Neural cell (in vitro differentiated cells): ENCODE data around the gene MMP7. TPM values are rescaled to one million over a fixed set of nuclear protein-coding genes. Genes with fewer than 3 reads are reported as not detected.

Experiments
- H2AFZ ChIP-seq: fragments of 200-600, 300-800 bp; sonication (generic), shearing (Covaris generic); 2 replicates; pipeline ENCODE4 v1.6.0; 2014; ENCODE audit warnings: low read depth, mild to moderate bottlenecking, antibody characterized with exemption, low read length, moderate library complexity
- H3F3A ChIP-seq: fragments of 200-600 bp; shearing (Covaris generic); 2 replicates; pipeline ENCODE4 v1.6.1; 2016; ENCODE audit warnings: mild to moderate bottlenecking, moderate library complexity, mixed read lengths, antibody characterized with exemption, low read length; ENCODE audit not compliant: insufficient read depth, poor library complexity, severe bottlenecking
- H3K27ac ChIP-seq: fragments of 200-600, 300-800 bp; sonication (generic), shearing (Covaris generic); 2 replicates; pipeline ENCODE4 v1.5.1; 2014; ENCODE audit warnings: mild to moderate bottlenecking, low read length, moderate library complexity
- H3K27me3 ChIP-seq: fragments of 300-800, 200-600 bp; sonication (generic), shearing (Covaris generic); 2 replicates; pipeline ENCODE4 v1.6.0; 2014; ENCODE audit warnings: mild to moderate bottlenecking, low read depth, low read length, moderate library complexity; ENCODE audit not compliant: insufficient read depth
- H3K36me3 ChIP-seq: fragments of 300-800, 200-600 bp; sonication (generic), shearing (Covaris generic); 2 replicates; pipeline ENCODE4 v1.5.1; 2014; ENCODE audit warnings: mild to moderate bottlenecking, antibody characterized with exemption, low read length, moderate library complexity; ENCODE audit not compliant: insufficient read depth
- H3K4me2 ChIP-seq: fragments of 300-800, 200-600 bp; sonication (generic), shearing (Covaris generic); 2 replicates; pipeline ENCODE4 v1.6.0; 2014; ENCODE audit warnings: mild to moderate bottlenecking, low read length
- H3K4me3 ChIP-seq: fragments of 300-800, 200-600 bp; sonication (generic), shearing (Covaris generic); 2 replicates; pipeline ENCODE4 v1.5.1; 2014; ENCODE audit warnings: mild to moderate bottlenecking, low read length, moderate library complexity
- H3K79me2 ChIP-seq: fragments of 200-600 bp; shearing (Covaris generic); replicated peaks from 2 replicates; pipeline ENCODE4 v1.6.0; 2014; ENCODE audit warnings: mild to moderate bottlenecking, low read length, moderate library complexity; ENCODE audit not compliant: insufficient read depth
- H3K9ac ChIP-seq: fragments of 300-800, 200-600 bp; sonication (generic), shearing (Covaris generic); 2 replicates; pipeline ENCODE4 v1.6.1; 2016; ENCODE audit warnings: mild to moderate bottlenecking, low read length, mixed read lengths
- H3K9me2 ChIP-seq: fragments of 200-600 bp; shearing (Covaris generic); 2 replicates; pipeline ENCODE4 v1.6.1; 2016; ENCODE audit warnings: mild to moderate bottlenecking, low read length, mixed read lengths; ENCODE audit not compliant: insufficient read depth
- H3K9me3 ChIP-seq: fragments of 200-600, 300-800 bp; sonication (generic), shearing (Covaris generic); 2 replicates; pipeline ENCODE4 v1.6.1; 2016; ENCODE audit warnings: mild to moderate bottlenecking, mixed run types, low read length, moderate library complexity, mixed read lengths
- H4K20me1 ChIP-seq: fragments of 200-600 bp; shearing (Covaris generic); 2 replicates; pipeline ENCODE4 v1.6.1; 2016; ENCODE audit warnings: mild to moderate bottlenecking, mixed run types; ENCODE audit not compliant: insufficient read depth
- EP300 ChIP-seq: fragments of 450-650 bp; conservative IDR thresholded peaks from 2 replicates; pipeline ENCODE4 v1.6.1; 2014; ENCODE audit warnings: antibody characterized with exemption, mild to moderate bottlenecking, moderate library complexity; ENCODE audit not compliant: poor library complexity, severe bottlenecking
- EZH2 ChIP-seq: fragments of 200-600, 300-800 bp; shearing (Covaris generic), sonication (generic); IDR thresholded peaks from 2 replicates; pipeline ENCODE4 v1.6.1; 2014; ENCODE audit warnings: antibody characterized with exemption, low read length, borderline replicate concordance, mild to moderate bottlenecking; ENCODE audit not compliant: insufficient read depth, poor library complexity, severe bottlenecking
- MXI1 ChIP-seq: fragments of 450-650 bp; conservative IDR thresholded peaks from 2 replicates; pipeline ENCODE4 v1.6.1; 2014; ENCODE audit warnings: antibody characterized with exemption, mild to moderate bottlenecking; ENCODE audit not compliant: poor library complexity, severe bottlenecking
- POLR2AphosphoS5 ChIP-seq: IDR thresholded peaks from 2 replicates; pipeline ENCODE4 v1.6.1; 2012
- RAD21 ChIP-seq: fragments of 450-650 bp; conservative IDR thresholded peaks from 2 replicates; pipeline ENCODE4 v1.6.1; 2014; ENCODE audit warnings: antibody characterized with exemption, mild to moderate bottlenecking, moderate library complexity
- SMC3 ChIP-seq: fragments of 450-650 bp; conservative IDR thresholded peaks from 2 replicates; pipeline ENCODE4 v1.6.1; 2014; ENCODE audit warnings: antibody characterized with exemption, mild to moderate bottlenecking, moderate library complexity; ENCODE audit not compliant: poor library complexity
- TAF1 ChIP-seq: IDR thresholded peaks from 2 replicates; pipeline ENCODE4 v1.6.1; 2012; ENCODE audit warnings: low read depth
- polyA plus RNA-seq: library from polyadenylated mRNA; depleted of rRNA; stranded (reverse); fragments of >200 nt; gene quantifications from 2 replicates; pipeline ENCODE4 v1.2.3, GENCODE V29; 2014
- TF ChIP-seq, protein P1 (sequence below): IDR thresholded peaks from 2 replicates; pipeline ENCODE4 v1.6.1; 2012; ENCODE audit warnings: borderline replicate concordance
- TF ChIP-seq, protein P2 (sequence below): fragments of 450-650 bp; IDR thresholded peaks from 2 replicates; pipeline ENCODE4 v1.5.1; 2014; ENCODE audit warnings: antibody characterized with exemption, mild to moderate bottlenecking, moderate library complexity; ENCODE audit not compliant: poor library complexity, severe bottlenecking

The MMP7 gene
- polyA plus RNA-seq, 1 donor from 2014 or later = not detected

DNA sequence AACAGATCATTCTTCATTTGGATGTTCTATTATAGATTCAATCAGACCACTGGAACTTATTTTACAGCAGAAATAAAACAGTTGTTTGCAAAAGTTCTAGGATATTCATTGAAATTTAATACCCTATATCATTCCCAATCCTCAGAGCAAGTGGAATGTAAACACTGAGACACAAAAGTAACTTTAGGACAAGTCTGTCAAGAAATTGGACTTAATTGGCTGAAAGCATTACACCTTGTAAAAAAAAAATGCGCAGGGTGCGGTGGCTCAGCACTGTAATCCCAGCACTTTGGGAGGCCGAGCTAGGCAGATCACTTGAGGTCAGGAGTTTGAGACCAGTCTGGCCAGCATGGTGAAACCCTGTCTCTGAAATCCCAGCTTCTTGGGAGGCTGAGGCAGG is 48.1 kb downstream of the MMP7 start:
- no peak overlapping the region for H3K4me3 ChIP-seq
- no peaks in the 10 kb centered on the region for H3F3A ChIP-seq
- H3K36me3 ChIP-seq = no peaks in the 10 kb centered on the region
- H3K4me2 ChIP-seq = no peak overlapping the region
- no peak for TF ChIP-seq TAF1
- TF ChIP-seq, protein P1, sequence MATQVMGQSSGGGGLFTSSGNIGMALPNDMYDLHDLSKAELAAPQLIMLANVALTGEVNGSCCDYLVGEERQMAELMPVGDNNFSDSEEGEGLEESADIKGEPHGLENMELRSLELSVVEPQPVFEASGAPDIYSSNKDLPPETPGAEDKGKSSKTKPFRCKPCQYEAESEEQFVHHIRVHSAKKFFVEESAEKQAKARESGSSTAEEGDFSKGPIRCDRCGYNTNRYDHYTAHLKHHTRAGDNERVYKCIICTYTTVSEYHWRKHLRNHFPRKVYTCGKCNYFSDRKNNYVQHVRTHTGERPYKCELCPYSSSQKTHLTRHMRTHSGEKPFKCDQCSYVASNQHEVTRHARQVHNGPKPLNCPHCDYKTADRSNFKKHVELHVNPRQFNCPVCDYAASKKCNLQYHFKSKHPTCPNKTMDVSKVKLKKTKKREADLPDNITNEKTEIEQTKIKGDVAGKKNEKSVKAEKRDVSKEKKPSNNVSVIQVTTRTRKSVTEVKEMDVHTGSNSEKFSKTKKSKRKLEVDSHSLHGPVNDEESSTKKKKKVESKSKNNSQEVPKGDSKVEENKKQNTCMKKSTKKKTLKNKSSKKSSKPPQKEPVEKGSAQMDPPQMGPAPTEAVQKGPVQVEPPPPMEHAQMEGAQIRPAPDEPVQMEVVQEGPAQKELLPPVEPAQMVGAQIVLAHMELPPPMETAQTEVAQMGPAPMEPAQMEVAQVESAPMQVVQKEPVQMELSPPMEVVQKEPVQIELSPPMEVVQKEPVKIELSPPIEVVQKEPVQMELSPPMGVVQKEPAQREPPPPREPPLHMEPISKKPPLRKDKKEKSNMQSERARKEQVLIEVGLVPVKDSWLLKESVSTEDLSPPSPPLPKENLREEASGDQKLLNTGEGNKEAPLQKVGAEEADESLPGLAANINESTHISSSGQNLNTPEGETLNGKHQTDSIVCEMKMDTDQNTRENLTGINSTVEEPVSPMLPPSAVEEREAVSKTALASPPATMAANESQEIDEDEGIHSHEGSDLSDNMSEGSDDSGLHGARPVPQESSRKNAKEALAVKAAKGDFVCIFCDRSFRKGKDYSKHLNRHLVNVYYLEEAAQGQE = no peak
- no peak for TF ChIP-seq EZH2
- TF ChIP-seq RAD21 = no peak
- TF ChIP-seq MXI1 = no peak
- no peaks in the 10 kb centered on the region for H3K27me3 ChIP-seq
- H2AFZ ChIP-seq = no peak overlapping the region
- H3K9ac ChIP-seq = no peak overlapping the region
- H3K27ac ChIP-seq = no peak overlapping the region
- H3K9me3 ChIP-seq = no peaks in the 10 kb centered on the region
- no peaks in the 10 kb centered on the region for H3K9me2 ChIP-seq
- no peaks in the 10 kb centered on the region for H3K79me2 ChIP-seq
- no peaks in the 10 kb centered on the region for H4K20me1 ChIP-seq

DNA sequence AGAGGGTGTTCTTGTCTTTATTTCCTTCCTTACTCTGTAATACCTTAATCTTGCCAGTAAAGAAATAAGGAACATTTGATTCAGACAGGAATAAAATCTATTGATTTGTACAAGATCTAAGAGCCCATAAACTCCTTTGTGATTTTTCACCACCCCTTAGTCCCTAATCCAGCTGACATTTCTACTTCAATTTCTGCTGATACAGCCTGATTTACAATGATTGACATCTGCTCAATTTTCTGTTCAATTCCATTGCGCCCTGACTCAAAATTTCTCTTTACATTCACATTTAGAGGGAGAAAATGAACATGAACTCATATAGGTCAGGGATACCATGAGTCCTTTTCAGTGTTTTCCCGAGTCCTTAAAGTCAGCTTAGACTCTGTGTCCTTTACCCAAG is 50.8 kb downstream of the MMP7 start:
- Histone ChIP-seq H3K9me3 (no peaks in the 10 kb centered on the region), H3K36me3 (no peaks in the 10 kb centered on the region), H4K20me1 (no peaks in the 10 kb centered on the region), H3F3A (no peaks in the 10 kb centered on the region), H3K79me2 (no peaks in the 10 kb centered on the region), H3K9me2 (no peaks in the 10 kb centered on the region), H3K4me2 (no peak overlapping the region), H3K9ac (no peak overlapping the region), H3K27ac (no peak overlapping the region), H3K27me3 (no peaks in the 10 kb centered on the region), H3K4me3 (no peak overlapping the region), H2AFZ (no peak overlapping the region)
- TF ChIP-seq SMC3 (no peak), EP300 (no peak)

DNA sequence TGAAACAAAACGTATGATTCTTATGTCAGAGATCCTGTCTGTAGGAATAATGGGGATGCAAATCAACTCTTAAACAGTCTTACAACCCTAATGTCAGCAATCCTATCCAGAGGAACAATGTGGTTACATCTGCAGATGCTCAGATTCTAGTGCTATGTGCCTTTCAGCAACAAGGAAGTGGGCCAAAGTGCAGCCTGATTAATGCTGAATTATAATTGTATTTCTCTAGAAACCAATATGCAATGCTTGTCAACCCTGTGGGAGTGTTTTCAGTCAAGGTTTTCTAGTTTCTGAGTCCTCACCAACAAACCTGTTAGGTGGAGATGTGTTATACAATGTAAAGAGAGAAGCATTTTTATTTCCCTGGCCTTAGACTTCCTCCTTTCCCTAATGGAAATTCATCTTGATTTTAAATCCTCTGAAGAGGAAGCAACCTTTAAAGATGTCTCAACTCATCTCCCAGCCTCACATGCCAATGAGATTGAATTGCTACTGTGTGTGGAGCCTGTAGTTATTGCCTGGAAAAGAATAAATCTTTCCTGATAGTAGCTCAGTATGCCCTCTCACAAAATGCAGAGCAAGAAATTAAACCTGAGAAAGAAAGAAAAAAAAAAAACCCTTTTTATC is 51.8 kb downstream of the MMP7 start:
- Histone ChIP-seq H3K36me3 (no peaks in the 10 kb centered on the region), H3K27ac (no peak overlapping the region), H3K4me2 (no peak overlapping the region), H3K9ac (no peak overlapping the region), H4K20me1 (no peaks in the 10 kb centered on the region), H3K79me2 (no peaks in the 10 kb centered on the region), H3K27me3 (no peaks in the 10 kb centered on the region), H3F3A (no peaks in the 10 kb centered on the region), H2AFZ (no peak overlapping the region), H3K9me2 (no peaks in the 10 kb centered on the region), H3K9me3 (no peaks in the 10 kb centered on the region), H3K4me3 (no peak overlapping the region)
- TF ChIP-seq TAF1 = no peak
- no peak for TF ChIP-seq EZH2
- no peak for TF ChIP-seq SMC3
- no peak for TF ChIP-seq POLR2AphosphoS5
- TF ChIP-seq, protein P1 = no peak
- TF ChIP-seq RAD21 = no peak
- TF ChIP-seq MXI1 = no peak
- TF ChIP-seq, protein P2, sequence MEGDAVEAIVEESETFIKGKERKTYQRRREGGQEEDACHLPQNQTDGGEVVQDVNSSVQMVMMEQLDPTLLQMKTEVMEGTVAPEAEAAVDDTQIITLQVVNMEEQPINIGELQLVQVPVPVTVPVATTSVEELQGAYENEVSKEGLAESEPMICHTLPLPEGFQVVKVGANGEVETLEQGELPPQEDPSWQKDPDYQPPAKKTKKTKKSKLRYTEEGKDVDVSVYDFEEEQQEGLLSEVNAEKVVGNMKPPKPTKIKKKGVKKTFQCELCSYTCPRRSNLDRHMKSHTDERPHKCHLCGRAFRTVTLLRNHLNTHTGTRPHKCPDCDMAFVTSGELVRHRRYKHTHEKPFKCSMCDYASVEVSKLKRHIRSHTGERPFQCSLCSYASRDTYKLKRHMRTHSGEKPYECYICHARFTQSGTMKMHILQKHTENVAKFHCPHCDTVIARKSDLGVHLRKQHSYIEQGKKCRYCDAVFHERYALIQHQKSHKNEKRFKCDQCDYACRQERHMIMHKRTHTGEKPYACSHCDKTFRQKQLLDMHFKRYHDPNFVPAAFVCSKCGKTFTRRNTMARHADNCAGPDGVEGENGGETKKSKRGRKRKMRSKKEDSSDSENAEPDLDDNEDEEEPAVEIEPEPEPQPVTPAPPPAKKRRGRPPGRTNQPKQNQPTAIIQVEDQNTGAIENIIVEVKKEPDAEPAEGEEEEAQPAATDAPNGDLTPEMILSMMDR = no peak
- TF ChIP-seq EP300 = no peak
